ENCODE data around the gene PLA2G6.

Gene PLA2G6

DNA sequence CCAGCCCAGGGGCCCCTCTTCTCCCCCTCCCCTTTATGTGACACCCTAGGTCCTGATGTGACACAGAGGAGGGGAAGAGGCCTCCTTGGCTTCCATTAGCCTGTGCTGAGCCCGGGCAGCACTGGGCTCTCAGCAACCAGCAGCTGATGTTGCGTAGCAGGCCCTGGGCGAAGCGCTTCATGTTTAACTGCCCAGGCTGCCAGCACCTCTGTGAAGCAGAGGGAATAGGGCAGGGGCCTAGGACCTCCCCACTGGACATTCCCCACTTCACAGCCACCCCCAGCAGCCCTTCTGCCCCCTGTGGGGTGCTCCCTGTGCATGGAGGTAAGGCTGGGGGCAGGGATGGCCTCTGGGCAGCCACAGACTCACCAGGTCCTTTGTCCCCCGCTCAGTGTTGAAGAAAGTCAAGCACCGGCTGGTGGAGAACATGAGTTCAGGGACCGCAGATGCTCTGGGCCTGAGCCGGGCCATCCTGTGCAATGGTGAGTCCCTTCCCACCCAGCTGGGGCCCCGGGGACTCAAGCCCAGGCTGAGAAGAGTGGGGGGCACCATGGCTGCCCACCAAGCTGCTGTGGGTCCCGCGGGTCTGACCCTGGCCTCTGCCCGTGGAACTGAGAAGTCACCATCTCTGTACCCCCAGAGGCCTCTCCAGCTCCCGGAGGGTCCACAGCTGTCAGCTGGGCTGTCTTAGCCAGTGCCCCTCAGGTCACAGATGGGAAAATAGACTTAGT, 112.8 kb downstream of the PLA2G6 start:
- no peak for DNase-seq

DNA sequence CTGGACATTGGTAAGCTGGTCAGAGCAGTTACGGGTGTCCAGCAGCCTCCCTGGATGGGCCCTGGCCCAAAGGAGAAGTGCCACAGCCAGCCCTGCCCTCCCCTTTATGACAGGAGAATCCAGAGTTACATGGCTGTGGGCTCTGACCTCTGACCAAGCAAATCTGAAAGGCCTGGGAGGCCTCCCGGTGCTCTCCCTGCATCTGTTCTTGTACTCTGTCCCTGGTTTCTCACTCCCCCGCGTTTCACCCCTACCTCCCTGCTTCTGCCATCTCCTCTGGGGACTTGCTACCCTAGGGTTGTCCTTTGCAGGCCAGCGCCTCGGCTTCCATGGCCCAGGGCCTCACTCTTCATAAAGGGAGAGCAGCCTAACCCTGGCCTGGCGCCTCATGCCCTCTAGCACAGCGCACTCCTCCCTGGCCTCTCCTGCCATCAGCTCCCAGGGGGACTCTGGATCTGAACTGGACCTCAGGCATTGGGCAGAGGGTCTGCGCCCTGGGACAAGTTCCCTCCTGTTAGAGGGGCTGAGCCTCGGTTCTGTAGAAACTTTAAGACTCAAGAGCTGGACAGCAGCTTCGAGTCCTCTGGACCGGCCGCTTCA, 113.8 kb downstream of the PLA2G6 start:
- DNase-seq = no peak

DNA sequence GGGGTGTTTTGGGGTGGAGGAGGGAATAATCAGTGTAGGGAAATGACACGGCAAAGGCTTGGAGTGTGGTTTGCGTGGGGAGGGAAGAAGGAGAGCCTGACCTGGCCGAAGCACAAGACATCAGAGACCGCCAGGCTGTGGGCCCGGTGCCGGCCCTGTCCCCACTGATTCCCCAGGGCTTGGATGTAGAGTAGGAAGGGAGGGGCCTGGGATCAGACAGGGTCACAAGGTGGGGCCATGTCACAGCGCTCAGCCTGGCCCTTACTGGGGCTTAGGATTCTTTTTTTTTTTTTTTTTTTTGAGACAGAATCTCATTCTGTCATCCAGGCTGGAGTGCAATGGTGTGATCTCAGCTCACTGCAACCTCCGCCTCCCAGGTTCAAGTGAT, 114.6 kb downstream of the PLA2G6 start:
- no peak for DNase-seq

DNA sequence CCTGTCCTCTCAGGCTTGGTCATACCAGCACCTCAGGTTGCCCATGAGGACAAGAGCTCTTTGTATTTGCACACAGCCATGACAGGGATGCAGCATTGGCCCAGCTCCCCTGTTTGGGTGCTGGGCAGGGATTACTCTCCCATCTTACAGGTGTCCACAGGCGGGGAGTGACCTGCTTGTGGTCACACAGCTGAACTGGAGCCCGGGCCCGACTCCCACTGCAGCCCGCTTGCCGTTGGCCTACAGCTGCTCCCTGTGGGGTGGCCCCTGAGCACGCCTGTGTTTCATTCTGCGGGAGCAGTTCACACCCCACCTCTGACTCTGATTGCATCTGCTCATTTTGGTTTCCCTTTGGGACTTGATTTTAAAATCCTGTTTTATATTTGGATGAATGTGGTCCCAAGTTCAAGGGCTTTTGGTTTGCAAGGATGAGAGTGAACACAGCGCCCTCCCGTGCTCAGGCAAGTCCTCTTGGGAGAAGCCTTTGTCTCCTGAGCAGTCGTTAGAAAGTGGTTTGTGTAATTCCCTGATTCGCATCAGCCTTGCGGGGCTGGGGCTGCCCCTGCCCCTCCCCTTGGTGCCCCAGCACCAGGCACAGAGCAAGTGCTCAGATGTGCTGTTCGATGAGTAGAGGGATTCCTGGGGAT, 115.1 kb downstream of the PLA2G6 start:
- no peak for DNase-seq

DNA sequence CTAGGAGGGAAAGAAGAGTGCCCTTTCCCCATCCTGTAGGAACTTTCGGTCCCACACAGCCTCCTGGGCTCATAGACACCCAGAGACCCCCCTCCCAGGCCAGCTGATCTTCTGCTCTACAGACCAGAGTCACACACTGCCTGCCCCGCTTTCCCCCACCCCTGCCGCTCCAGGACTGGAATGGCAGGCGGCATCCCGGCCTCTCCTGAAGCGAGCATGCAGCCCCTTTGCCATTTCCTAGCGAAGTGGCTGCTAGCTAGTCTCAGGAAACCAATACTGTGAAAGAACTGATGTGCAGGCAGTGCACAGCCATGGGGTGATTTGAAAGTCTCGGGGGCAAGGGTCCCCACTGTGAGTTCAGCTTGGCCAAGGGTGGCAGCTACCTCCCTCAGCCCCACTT, 116.1 kb downstream of the PLA2G6 start:
- no peak for DNase-seq

DNA sequence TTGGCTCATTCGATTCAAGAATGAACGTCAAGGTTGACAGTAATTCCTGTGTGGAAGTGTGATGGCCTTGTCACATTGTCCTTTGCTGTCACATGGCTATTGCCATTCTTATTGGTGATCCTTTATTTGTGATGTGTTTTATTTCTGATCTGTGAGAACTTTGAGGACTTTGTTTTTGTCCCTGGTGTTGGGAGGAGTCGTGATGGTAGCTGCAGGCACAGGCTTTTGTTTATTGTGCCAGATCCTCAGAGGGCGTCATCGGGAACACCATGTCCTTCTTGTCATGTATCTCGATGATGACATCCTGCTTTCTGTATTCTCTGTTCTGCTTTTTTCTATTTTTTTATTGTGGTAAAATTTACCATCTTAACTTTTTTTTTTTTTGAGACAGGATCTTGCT, 118.8 kb downstream of the PLA2G6 start:
- DNase-seq = no peak

Data from stimulated activated CD4-positive, alpha-beta T cell treated with anti-CD3 and anti-CD28 coated beads, Interleukin-2, amount 100 ng/mL, for 48 hours (primary cell).